Prostate gland (tissue), 2 donors: ENCODE data around the gene CFDP1.
A peak's percentile ranks its signal among the peaks of the same experiment; 100 is the strongest.

Experiments
- POLR2A ChIP-seq: fragments of 450-650 bp; IDR thresholded peaks from one replicate; pipeline ENCODE4 v1.6.1; 2016; ENCODE audit warnings: antibody characterized with exemption, mild to moderate bottlenecking
- TF ChIP-seq, protein P1 (sequence below), 4 experiments: fragments of 200-600 bp in 2 of 4; fragments of 450-650 bp in 2 of 4; sonication (generic) in 2 of 4; IDR thresholded peaks; 1 replicate in 3 of 4; 2 replicates in 1 of 4; pipeline ENCODE4 v1.5.1; 2016 to 2019; ENCODE audit warnings: antibody characterized with exemption in 4 of 4, mild to moderate bottlenecking in 2 of 4, moderate library complexity in 2 of 4

GRCh38 chr16:75250089-75250808, 183.1 kb downstream of the CFDP1 start:
- TF ChIP-seq, protein P1, sequence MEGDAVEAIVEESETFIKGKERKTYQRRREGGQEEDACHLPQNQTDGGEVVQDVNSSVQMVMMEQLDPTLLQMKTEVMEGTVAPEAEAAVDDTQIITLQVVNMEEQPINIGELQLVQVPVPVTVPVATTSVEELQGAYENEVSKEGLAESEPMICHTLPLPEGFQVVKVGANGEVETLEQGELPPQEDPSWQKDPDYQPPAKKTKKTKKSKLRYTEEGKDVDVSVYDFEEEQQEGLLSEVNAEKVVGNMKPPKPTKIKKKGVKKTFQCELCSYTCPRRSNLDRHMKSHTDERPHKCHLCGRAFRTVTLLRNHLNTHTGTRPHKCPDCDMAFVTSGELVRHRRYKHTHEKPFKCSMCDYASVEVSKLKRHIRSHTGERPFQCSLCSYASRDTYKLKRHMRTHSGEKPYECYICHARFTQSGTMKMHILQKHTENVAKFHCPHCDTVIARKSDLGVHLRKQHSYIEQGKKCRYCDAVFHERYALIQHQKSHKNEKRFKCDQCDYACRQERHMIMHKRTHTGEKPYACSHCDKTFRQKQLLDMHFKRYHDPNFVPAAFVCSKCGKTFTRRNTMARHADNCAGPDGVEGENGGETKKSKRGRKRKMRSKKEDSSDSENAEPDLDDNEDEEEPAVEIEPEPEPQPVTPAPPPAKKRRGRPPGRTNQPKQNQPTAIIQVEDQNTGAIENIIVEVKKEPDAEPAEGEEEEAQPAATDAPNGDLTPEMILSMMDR (IDR thresholded peaks at IDR 0.05) = no peak
- peak; percentile 8 for TF ChIP-seq POLR2A
